K562 (cell line): Measurements from ENCODE around the gene PYCR2. TPM values are rescaled to one million over a fixed set of nuclear protein-coding genes. Genes with fewer than 3 reads are reported as not detected.

Source experiments
- BRD9 ChIP-seq: fragments of 450-650 bp; IDR thresholded peaks from 2 replicates; pipeline ENCODE4 v1.6.1; 2018; ENCODE audit warnings: low read depth; ENCODE audit not compliant: partially characterized antibody
- CBFA2T3 ChIP-seq: fragments of 450-650 bp; IDR thresholded peaks from 2 replicates; pipeline ENCODE4 v1.6.1; 2017
- SIX5 ChIP-seq, 2 experiments: IDR thresholded peaks; 2 replicates each; pipeline ENCODE4 v1.6.1; 2011; ENCODE audit warnings: low read length in 2 of 2, borderline replicate concordance in 1 of 2, low read depth in 1 of 2, mild to moderate bottlenecking in 1 of 2, moderate library complexity in 1 of 2; ENCODE audit not compliant: insufficient read depth in 1 of 2
- UBTF ChIP-seq, 2 experiments: IDR thresholded peaks; 2 replicates each; pipeline ENCODE4 v1.6.1; 2012; ENCODE audit warnings: improper control_type of control experiment in 2 of 2, low read depth in 2 of 2, low read length in 2 of 2, borderline replicate concordance in 1 of 2
- ZNF146 ChIP-seq: IDR thresholded peaks from one replicate; pipeline ENCODE4 v1.6.1; 2018; ENCODE audit warnings: missing compliant biosample characterization; ENCODE audit not compliant: unreplicated experiment
- polyA plus RNA-seq, 8 experiments: library from polyadenylated mRNA; depleted of rRNA in 4 of 8; stranded (reverse) in 5 of 8; unstranded in 3 of 8; fragments of >200 nt; fragmentation: Nextera tagmentation in 2 of 8; fragmentation: Illumina TruSeq in 1 of 8; extraction: Ambion mirVana in 2 of 8; extraction: Trizol in 1 of 8; gene quantifications; 2 replicates each; pipeline versions ENCODE4 v1.2.1 to v1.2.3, GENCODE V29; 2011 to 2014; ENCODE audit warnings: inconsistent platforms in 1 of 8, missing spikeins in 1 of 8
- total RNA-seq, 7 experiments: library from RNA; depleted of rRNA in 6 of 7; stranded (reverse); fragments of >200 nt in 6 of 7; fragmentation: Illumina TruSeq in 2 of 7; extraction: Trizol in 2 of 7; gene quantifications; 2 replicates each; pipeline versions ENCODE4 v1.2.1 to v1.2.3, GENCODE V29; 2011 to 2021; ENCODE audit warnings: low replicate concordance in 1 of 7
- TF ChIP-seq, protein P1 (sequence below): fragments of 250-450 bp; sonication (Bioruptor Pico); IDR thresholded peaks from 2 replicates; pipeline ENCODE4 v1.4.0; 2020; ENCODE audit warnings: mild to moderate bottlenecking, moderate library complexity
- TF ChIP-seq, protein P2 (sequence below): fragments of 450-650 bp; IDR thresholded peaks from 2 replicates; pipeline ENCODE4 v1.6.1; 2017; ENCODE audit warnings: mild to moderate bottlenecking, moderate library complexity
- TF ChIP-seq, protein P3 (sequence below): fragments of 250-450 bp; sonication (Bioruptor Pico); IDR thresholded peaks from 2 replicates; pipeline ENCODE4 v1.8.0; 2021; ENCODE audit warnings: moderate library complexity, mild to moderate bottlenecking, inconsistent platforms
- TF ChIP-seq, protein P4 (sequence below), 2 experiments: fragments of 450-650 bp; IDR thresholded peaks; 2 replicates each; pipeline ENCODE4 v1.6.1; 2016; ENCODE audit warnings: mild to moderate bottlenecking in 2 of 2, borderline replicate concordance in 1 of 2, low read depth in 1 of 2, moderate library complexity in 1 of 2

The PYCR2 gene
- total and polyA plus RNA-seq, 9 of the 15 experiments (the other 6 are each of a cell fraction or from before 2014, with no cell fraction given) = 5.5 to 219 (median 127) TPM

DNA sequence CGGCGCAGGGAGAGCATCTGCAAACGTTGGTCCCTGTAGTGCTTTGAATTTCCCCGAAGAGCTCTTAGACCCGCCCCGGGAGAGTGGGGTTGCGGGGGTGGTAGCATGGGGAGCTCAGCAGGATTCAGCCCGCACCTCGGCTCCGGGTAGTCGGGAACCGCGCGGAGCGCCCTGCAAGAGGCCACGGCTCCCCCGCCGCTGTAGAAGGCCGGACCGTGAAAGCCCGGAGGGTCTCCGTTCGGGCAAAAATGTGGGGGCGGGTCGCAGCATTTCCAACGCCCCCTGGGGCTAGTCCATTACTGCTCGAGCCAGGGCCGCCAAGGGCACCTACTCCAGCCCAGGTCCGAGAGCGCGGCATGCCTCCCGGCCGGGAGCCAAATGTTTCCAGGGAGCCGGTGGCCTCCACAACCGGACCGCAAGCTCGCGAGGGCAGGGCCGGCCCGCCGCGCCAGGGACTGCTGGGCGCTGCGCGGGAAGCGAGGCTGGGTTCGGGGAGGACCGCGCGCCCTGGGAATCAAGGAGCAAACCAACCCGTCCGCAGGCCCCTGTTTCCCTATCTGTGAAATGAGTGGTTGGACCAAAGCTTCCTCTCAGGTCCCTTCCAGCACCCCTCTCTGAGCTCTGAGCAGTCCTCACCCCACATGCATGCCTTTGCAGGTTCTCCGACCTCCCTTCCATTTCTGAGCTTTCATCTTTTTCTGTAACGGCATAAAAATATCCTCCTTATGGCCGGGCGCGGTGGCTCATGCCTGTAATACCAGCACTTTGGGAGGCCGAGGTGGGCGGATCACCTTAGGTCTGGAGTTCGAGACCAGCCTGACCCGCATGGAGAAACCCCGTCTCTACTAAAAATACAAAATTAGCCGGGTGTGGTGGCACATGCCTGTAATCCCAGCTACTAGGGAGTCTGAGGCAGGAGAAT lies 41.1 kb downstream of the PYCR2 start (continued):
- TF ChIP-seq, protein P1, sequence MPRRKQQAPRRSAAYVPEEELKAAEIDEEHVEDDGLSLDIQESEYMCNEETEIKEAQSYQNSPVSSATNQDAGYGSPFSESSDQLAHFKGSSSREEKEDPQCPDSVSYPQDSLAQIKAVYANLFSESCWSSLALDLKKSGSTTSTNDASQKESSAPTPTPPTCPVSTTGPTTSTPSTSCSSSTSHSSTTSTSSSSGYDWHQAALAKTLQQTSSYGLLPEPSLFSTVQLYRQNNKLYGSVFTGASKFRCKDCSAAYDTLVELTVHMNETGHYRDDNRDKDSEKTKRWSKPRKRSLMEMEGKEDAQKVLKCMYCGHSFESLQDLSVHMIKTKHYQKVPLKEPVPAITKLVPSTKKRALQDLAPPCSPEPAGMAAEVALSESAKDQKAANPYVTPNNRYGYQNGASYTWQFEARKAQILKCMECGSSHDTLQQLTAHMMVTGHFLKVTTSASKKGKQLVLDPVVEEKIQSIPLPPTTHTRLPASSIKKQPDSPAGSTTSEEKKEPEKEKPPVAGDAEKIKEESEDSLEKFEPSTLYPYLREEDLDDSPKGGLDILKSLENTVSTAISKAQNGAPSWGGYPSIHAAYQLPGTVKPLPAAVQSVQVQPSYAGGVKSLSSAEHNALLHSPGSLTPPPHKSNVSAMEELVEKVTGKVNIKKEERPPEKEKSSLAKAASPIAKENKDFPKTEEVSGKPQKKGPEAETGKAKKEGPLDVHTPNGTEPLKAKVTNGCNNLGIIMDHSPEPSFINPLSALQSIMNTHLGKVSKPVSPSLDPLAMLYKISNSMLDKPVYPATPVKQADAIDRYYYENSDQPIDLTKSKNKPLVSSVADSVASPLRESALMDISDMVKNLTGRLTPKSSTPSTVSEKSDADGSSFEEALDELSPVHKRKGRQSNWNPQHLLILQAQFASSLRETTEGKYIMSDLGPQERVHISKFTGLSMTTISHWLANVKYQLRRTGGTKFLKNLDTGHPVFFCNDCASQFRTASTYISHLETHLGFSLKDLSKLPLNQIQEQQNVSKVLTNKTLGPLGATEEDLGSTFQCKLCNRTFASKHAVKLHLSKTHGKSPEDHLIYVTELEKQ (CRISPR knock-in tag) = no peak
- TF ChIP-seq, protein P2, sequence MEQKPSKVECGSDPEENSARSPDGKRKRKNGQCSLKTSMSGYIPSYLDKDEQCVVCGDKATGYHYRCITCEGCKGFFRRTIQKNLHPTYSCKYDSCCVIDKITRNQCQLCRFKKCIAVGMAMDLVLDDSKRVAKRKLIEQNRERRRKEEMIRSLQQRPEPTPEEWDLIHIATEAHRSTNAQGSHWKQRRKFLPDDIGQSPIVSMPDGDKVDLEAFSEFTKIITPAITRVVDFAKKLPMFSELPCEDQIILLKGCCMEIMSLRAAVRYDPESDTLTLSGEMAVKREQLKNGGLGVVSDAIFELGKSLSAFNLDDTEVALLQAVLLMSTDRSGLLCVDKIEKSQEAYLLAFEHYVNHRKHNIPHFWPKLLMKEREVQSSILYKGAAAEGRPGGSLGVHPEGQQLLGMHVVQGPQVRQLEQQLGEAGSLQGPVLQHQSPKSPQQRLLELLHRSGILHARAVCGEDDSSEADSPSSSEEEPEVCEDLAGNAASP = no peak
- TF ChIP-seq, protein P3, sequence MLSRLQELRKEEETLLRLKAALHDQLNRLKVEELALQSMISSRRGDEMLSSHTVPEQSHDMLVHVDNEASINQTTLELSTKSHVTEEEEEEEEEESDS (CRISPR knock-in tag) = no peak
- no peak for TF ChIP-seq BRD9
- no peak for TF ChIP-seq ZNF146 (CRISPR knock-in tag)
- no peak for TF ChIP-seq CBFA2T3
- peak; percentile 39 to 82; a peak in 3 of 4 replicates for TF ChIP-seq UBTF (IDR thresholded peaks at IDR 0.05; ENCODE audit: borderline replicate concordance in 1 of 2, low read depth in 2 of 2, low read length in 2 of 2)
- TF ChIP-seq, protein P4, sequence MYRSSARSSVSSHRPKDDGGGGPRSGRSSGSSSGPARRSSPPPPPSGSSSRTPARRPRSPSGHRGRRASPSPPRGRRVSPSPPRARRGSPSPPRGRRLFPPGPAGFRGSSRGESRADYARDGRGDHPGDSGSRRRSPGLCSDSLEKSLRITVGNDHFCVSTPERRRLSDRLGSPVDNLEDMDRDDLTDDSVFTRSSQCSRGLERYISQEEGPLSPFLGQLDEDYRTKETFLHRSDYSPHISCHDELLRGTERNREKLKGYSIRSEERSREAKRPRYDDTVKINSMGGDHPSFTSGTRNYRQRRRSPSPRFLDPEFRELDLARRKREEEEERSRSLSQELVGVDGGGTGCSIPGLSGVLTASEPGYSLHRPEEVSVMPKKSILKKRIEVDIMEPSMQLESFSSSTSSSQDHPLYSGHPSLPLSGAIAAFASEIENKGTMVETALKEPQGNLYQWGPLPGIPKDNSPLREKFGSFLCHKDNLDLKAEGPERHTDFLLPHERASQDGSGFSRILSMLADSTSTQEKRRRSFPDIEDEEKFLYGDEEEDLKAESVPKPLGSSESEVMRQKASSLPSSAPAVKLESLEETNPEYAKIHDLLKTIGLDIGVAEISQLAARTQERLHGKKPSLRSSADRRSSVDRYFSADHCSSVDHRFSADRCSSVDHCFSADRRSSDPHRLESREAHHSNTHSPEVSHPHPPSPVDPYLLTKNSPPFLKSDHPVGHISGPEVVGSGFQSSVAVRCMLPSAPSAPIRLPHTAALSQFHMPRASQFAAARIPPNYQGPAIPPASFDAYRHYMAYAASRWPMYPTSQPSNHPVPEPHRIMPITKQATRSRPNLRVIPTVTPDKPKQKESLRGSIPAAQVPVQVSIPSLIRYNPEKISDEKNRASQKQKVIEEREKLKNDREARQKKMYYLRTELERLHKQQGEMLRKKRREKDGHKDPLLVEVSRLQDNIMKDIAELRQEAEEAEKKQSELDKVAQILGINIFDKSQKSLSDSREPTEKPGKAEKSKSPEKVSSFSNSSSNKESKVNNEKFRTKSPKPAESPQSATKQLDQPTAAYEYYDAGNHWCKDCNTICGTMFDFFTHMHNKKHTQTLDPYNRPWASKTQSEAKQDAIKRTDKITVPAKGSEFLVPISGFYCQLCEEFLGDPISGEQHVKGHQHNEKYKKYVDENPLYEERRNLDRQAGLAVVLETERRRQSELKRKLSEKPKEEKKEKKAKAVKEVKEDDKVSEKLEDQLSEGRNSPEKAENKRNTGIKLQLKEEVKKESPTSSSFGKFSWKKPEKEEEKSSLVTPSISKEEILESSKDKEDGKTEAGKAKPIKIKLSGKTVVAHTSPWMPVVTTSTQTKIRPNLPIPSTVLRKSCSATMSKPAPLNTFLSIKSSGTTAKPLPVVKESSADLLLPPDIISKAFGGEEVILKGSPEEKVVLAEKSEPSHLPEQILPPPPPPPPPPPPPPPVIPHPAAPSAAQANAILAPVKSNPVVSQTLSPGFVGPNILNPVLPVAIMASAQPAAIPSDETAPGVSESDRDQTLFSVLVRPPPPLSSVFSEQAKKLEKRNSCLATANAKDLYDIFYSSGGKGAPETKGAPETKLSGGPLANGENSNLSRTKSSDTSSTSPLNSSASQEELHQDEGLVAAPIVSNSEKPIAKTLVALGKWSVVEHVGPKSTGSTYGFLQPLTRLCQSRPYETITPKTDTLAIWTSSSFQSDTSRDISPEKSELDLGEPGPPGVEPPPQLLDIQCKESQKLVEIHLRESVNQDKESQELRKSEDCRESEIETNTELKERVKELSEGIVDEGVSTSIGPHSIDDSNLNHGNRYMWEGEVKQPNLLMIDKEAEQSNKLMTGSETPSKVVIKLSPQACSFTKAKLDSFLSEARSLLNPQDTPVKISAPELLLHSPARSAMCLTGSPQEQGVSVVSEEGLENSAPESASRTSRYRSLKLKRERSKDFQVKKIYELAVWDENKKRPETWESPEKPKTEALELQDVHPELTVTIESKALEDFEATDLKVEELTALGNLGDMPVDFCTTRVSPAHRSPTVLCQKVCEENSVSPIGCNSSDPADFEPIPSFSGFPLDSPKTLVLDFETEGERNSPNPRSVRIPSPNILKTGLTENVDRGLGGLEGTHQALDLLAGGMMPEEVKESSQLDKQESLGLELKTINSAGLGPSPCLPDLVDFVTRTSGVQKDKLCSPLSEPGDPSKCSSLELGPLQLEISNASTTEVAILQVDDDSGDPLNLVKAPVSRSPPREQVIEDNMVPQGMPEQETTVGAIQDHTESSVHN (IDR thresholded peaks at IDR 0.05; ENCODE audit: borderline replicate concordance in 1 of 2, low read depth in 1 of 2) = no peak
- no peak for TF ChIP-seq SIX5 (IDR thresholded peaks at IDR 0.05; ENCODE audit: borderline replicate concordance in 1 of 2, insufficient read depth in 1 of 2, low read depth in 1 of 2, low read length in 2 of 2)
